Measurements from ENCODE around the gene SERPINA5. TPM values are rescaled to one million over a fixed set of nuclear protein-coding genes. Genes with fewer than 3 reads are reported as not detected.

SERPINA5 gene
- total RNA-seq, 1 donor from 2014 or later = 4.1 TPM

GRCh38 chr14:94615254-94615653 lies 34.0 kb downstream of the SERPINA5 start:
- no peak for DNase-seq (ENCODE audit: missing footprints)
- intact Hi-C loops (cut with DNase I) = no loop called here
- no peak for ATAC-seq

GRCh38 chr14:94615823-94616570 lies 34.8 kb downstream of the SERPINA5 start:
- ATAC-seq (no peak), DNase-seq (ENCODE audit: missing footprints) (no peak)
- intact Hi-C loops (cut with DNase I) = no loop called here

- no peak for DNase-seq (ENCODE audit: missing footprints)
- no peak for ATAC-seq
Observed at GRCh38 chr14:94617366-94617941, 36.2 kb downstream of the SERPINA5 start.

GRCh38 chr14:94617988-94618822 lies 37.0 kb downstream of the SERPINA5 start:
- intact Hi-C loops (cut with DNase I) = no loop called here

More at GRCh38 chr14:94617366-94617941, 36.2 kb downstream of the SERPINA5 start:
- intact Hi-C loops (cut with DNase I) = no loop called here

GRCh38 chr14:94619297-94619696 lies 38.1 kb downstream of the SERPINA5 start:
- no peak for ATAC-seq
- DNase-seq (ENCODE audit: missing footprints) = no peak
- intact Hi-C loops (cut with DNase I) = no loop called here

More at GRCh38 chr14:94617988-94618822, 37.0 kb downstream of the SERPINA5 start:
- DNase-seq (ENCODE audit: missing footprints) (no peak), ATAC-seq (no peak)

GRCh38 chr14:94620597-94620996 lies 39.4 kb downstream of the SERPINA5 start:
- intact Hi-C loops (cut with DNase I) = no loop called here
- DNase-seq (ENCODE audit: missing footprints) (no peak), ATAC-seq (no peak)

GRCh38 chr14:94621358-94622134 lies 40.3 kb downstream of the SERPINA5 start:
- DNase-seq (ENCODE audit: missing footprints) (no peak), ATAC-seq (no peak)
- intact Hi-C loops (cut with DNase I) = no loop called here

- intact Hi-C loops (cut with DNase I) = no loop called here
- DNase-seq (ENCODE audit: missing footprints) (no peak), ATAC-seq (no peak)
Observed at GRCh38 chr14:94622653-94623421, 41.6 kb downstream of the SERPINA5 start.

GRCh38 chr14:94623422-94623809 lies 42.2 kb downstream of the SERPINA5 start:
- ATAC-seq (no peak), DNase-seq (ENCODE audit: missing footprints) (no peak)
- intact Hi-C loops (cut with DNase I) = no loop called here

GRCh38 chr14:94623856-94624499 lies 42.8 kb downstream of the SERPINA5 start:
- no peak for DNase-seq (ENCODE audit: missing footprints)
- intact Hi-C loops (cut with DNase I) = no loop called here

GRCh38 chr14:94624537-94625352 lies 43.5 kb downstream of the SERPINA5 start:
- ATAC-seq (no peak), DNase-seq (ENCODE audit: missing footprints) (no peak)
- intact Hi-C loops (cut with DNase I) = no loop called here

More at GRCh38 chr14:94623856-94624499, 42.8 kb downstream of the SERPINA5 start:
- ATAC-seq = no peak

GRCh38 chr14:94625353-94625635 lies 44.1 kb downstream of the SERPINA5 start:
- intact Hi-C loops (cut with DNase I) = no loop called here
- ATAC-seq (no peak), DNase-seq (ENCODE audit: missing footprints) (no peak)

GRCh38 chr14:94628578-94628977 lies 47.4 kb downstream of the SERPINA5 start:
- intact Hi-C loops (cut with DNase I) = no loop called here
- DNase-seq (ENCODE audit: missing footprints) = no peak
- ATAC-seq = no peak

- no peak for ATAC-seq
- no peak for DNase-seq (ENCODE audit: missing footprints)
- intact Hi-C loops (cut with DNase I) = no loop called here
Observed at GRCh38 chr14:94630396-94630795, 49.2 kb downstream of the SERPINA5 start.

GRCh38 chr14:94631050-94631449 lies 49.8 kb downstream of the SERPINA5 start:
- DNase-seq (ENCODE audit: missing footprints) (no peak), ATAC-seq (no peak)
- intact Hi-C loops (cut with DNase I) = no loop called here

GRCh38 chr14:94631536-94632304 lies 50.5 kb downstream of the SERPINA5 start:
- intact Hi-C loops (cut with DNase I) = no loop called here
- no peak for DNase-seq (ENCODE audit: missing footprints)
- no peak for ATAC-seq

GRCh38 chr14:94632305-94632590 lies 51.0 kb downstream of the SERPINA5 start:
- no peak for DNase-seq (ENCODE audit: missing footprints)
- intact Hi-C loops (cut with DNase I) = no loop called here
- ATAC-seq = no peak
